GM06990 (cell line): ENCODE measurements around the gene DNAH8.

Experiments
- DNase-seq: peaks from one replicate; pipeline ENCODE4 v3.0.0-alpha.2; 2011; ENCODE audit not compliant: insufficient read length; ENCODE audit errors: extremely low read depth
- H3K27me3 ChIP-seq: replicated peaks from 2 replicates; pipeline ENCODE4 v1.6.0; 2011; ENCODE audit warnings: low read length; ENCODE audit not compliant: control insufficient read depth, insufficient read depth
- H3K36me3 ChIP-seq: 2 replicates; pipeline ENCODE4 v1.5.1; 2011; ENCODE audit warnings: low read length; ENCODE audit not compliant: control insufficient read depth, insufficient read depth
- H3K4me3 ChIP-seq: replicated peaks from 2 replicates; pipeline ENCODE4 v1.5.1; 2011; ENCODE audit warnings: low read depth, mild to moderate bottlenecking, control low read depth, low read length
- CTCF ChIP-seq: IDR thresholded peaks from 2 replicates; pipeline ENCODE4 v1.5.1; 2011; ENCODE audit warnings: low read length, control low read depth, mild to moderate bottlenecking, inconsistent platforms; ENCODE audit not compliant: insufficient read depth, poor library complexity, severe bottlenecking

Gene DNAH8

GRCh38 chr6:38687043-38687353, 28.1 kb upstream of the DNAH8 start:
- no peaks in the 10 kb centered on the region for H3K27me3 ChIP-seq
- TF ChIP-seq CTCF, result no peak
- H3K36me3 ChIP-seq, result no peaks in the 10 kb centered on the region
- H3K4me3 ChIP-seq, result no peak overlapping the region
- no peak for DNase-seq

DNA sequence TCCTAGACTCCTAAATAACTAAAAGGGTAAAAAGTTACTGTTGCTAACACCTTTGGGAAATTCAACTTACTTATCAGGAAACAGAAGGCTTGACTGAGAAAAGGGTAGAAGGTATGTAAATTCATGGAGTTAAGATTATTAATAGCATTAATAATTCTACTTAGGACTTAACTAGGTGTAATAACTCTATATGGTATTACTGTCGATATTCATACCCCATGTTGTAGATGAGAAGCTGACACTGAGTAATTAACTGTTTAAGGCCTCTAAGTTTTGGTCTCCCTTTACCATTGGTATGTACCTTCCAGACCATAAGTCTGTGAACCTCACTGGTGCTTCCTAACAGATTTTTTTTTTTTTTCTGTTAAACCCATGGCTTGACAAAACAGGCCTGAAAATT, 27.6 kb upstream of the DNAH8 start:
- Histone ChIP-seq H3K4me3 (no peak overlapping the region), H3K36me3 (no peaks in the 10 kb centered on the region), H3K27me3 (no peaks in the 10 kb centered on the region)
- no peak for DNase-seq
- TF ChIP-seq CTCF, result no peak

DNA sequence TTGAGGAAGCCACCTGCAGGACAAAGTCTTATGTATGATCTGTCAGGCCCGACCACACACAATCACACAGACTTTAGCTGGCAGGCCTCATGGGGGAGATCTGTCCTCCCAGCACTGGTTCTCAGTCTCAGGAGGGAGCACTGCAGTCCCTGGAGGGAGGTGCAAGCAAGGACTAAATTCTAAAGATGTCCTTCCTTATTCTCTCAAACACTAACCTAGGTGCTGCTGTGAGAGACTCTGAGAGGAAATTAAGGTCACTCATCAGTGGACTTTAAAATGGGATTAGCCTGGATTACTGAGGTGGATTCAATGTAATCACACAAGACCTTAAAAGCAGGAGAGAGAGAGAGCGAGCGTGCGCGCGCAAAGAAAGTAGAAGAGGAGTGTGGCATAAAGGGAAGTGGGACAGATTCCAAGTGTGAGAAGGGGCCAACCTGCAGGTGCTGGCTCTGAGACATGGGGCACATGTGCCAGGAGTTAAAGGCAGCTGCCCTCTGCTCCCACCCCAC, 26.5 kb upstream of the DNAH8 start:
- TF ChIP-seq CTCF, result no peak
- no peaks in the 10 kb centered on the region for H3K36me3 ChIP-seq
- H3K4me3 ChIP-seq, result no peak overlapping the region
- DNase-seq, result no peak
- H3K27me3 ChIP-seq, result no peaks in the 10 kb centered on the region

DNA sequence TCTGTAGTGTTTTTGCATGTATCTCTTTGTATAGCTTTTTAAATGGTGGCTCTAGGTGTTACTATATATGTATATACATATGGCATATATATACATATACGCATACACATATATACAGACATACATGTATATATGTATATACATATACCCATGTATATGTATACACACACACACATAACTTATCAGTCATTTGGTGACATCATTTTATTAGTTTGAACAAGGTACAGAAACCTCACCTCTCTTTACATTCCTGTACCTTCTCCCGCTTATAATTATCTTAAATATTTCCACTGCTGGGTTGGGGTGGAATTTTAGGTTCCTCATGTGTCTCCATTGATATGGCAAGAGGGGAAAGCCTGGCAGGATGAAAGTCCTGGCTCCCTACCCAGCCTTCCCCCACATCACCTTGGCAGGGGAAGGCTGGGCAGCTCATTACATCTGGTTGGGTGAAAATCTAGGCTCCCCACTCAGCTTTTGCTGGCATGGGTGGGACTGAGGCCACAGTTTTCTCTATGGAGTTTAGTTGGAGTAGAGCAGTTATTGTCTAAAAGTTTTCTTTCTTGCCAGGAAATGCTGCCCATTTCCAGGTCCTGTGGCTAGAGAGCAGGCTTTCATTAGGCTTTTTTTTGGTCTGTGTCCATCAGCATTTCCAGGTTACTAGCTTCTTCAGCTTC, 19.7 kb upstream of the DNAH8 start:
- H3K36me3 ChIP-seq, result no peaks in the 10 kb centered on the region
- no peak for TF ChIP-seq CTCF
- H3K4me3 ChIP-seq, result no peak overlapping the region
- DNase-seq, result no peak
- H3K27me3 ChIP-seq, result no peaks in the 10 kb centered on the region

- TF ChIP-seq CTCF, result no peak
- Histone ChIP-seq H3K4me3 (no peak overlapping the region), H3K36me3 (no peaks in the 10 kb centered on the region), H3K27me3 (no peaks in the 10 kb centered on the region)
- no peak for DNase-seq
Measured at GRCh38 chr6:38695933-38696332, 19.2 kb upstream of the DNAH8 start.

GRCh38 chr6:38696345-38696744, 18.8 kb upstream of the DNAH8 start:
- no peak overlapping the region for H3K4me3 ChIP-seq
- H3K36me3 ChIP-seq, result no peaks in the 10 kb centered on the region
- TF ChIP-seq CTCF, result no peak
- no peaks in the 10 kb centered on the region for H3K27me3 ChIP-seq
- DNase-seq, result no peak
